Neutrophil (primary cell): ENCODE measurements around the gene PAAF1.
A peak's percentile ranks its signal among the peaks of the same experiment; 100 is the strongest.

ENCODE experiments used
- H3K27ac ChIP-seq: fragments of 200-600 bp; sonication (generic); 2 replicates; pipeline ENCODE4 v1.5.1; 2016; ENCODE audit warnings: mild to moderate bottlenecking, moderate library complexity
- H3K27me3 ChIP-seq: fragments of 200-600 bp; sonication (generic); 2 replicates; pipeline ENCODE4 v1.6.0; 2016; ENCODE audit warnings: mild to moderate bottlenecking
- H3K36me3 ChIP-seq: fragments of 200-600 bp; sonication (generic); 2 replicates; pipeline ENCODE4 v1.5.1; 2017
- H3K4me1 ChIP-seq, 2 experiments: fragments of 200-600 bp in 1 of 2; sonication (generic) in 1 of 2; 1 replicate in 1 of 2; 2 replicates in 1 of 2; pipeline versions ENCODE4 v1.5.1 to v1.6.1; 2013 to 2016; ENCODE audit warnings: low read depth in 1 of 2, low read length in 1 of 2, mild to moderate bottlenecking in 1 of 2, moderate library complexity in 1 of 2; ENCODE audit not compliant: control insufficient read depth in 1 of 2, insufficient read depth in 1 of 2
- H3K4me3 ChIP-seq, 2 experiments: fragments of 200-600 bp in 1 of 2; sonication (generic) in 1 of 2; 1 replicate in 1 of 2; 2 replicates in 1 of 2; pipeline ENCODE4 v1.5.1; 2013 to 2016; ENCODE audit warnings: low read depth in 1 of 2, low read length in 1 of 2, mild to moderate bottlenecking in 1 of 2, moderate library complexity in 1 of 2
- H3K9me3 ChIP-seq: fragments of 200-600 bp; sonication (generic); 2 replicates; pipeline ENCODE4 v1.5.1; 2016
- TF ChIP-seq, protein P1 (sequence below): fragments of 200-600 bp; sonication (generic); IDR thresholded peaks from 2 replicates; pipeline ENCODE4 v1.5.1; 2016; ENCODE audit warnings: antibody characterized with exemption

Gene PAAF1

DNA sequence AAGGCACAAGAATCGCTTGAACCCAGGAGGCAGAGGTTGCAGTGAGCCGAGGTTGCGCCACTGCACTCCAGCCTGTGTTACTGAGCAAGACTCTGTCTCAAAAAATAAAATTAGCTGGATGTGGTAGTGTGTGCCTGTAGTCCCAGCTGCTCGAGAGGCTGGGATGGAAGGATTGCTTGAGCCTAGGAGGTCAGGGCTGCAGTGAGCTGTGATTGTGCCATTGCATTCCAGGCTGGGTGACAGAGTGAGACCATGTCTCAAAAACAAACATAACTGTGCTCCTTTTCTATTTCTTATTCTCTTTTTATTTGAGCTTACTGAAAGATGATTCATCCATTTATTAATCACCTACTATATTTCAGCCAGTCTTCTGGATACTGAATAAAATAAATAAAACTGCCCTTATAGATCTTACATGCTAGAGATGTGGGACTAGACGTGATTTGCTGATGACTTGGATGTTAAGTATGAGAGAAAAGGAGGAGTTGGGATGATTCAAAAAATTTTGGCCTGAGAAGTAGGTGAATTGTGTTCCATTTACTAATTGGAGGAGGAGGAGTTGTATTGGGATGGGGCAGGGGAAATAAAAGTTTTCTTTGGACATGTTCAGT, 18.0 kb downstream of the PAAF1 start:
- Histone ChIP-seq H3K4me3 (no peak overlapping the region), H3K27me3 (no peaks in the 10 kb centered on the region), H3K4me1 (no peaks in the 10 kb centered on the region), H3K27ac (no peak overlapping the region), H3K9me3 (no peaks in the 10 kb centered on the region), H3K36me3 (peaks cover 29% of the 10 kb centered on the region)
- TF ChIP-seq, protein P1, sequence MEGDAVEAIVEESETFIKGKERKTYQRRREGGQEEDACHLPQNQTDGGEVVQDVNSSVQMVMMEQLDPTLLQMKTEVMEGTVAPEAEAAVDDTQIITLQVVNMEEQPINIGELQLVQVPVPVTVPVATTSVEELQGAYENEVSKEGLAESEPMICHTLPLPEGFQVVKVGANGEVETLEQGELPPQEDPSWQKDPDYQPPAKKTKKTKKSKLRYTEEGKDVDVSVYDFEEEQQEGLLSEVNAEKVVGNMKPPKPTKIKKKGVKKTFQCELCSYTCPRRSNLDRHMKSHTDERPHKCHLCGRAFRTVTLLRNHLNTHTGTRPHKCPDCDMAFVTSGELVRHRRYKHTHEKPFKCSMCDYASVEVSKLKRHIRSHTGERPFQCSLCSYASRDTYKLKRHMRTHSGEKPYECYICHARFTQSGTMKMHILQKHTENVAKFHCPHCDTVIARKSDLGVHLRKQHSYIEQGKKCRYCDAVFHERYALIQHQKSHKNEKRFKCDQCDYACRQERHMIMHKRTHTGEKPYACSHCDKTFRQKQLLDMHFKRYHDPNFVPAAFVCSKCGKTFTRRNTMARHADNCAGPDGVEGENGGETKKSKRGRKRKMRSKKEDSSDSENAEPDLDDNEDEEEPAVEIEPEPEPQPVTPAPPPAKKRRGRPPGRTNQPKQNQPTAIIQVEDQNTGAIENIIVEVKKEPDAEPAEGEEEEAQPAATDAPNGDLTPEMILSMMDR = no peak

DNA sequence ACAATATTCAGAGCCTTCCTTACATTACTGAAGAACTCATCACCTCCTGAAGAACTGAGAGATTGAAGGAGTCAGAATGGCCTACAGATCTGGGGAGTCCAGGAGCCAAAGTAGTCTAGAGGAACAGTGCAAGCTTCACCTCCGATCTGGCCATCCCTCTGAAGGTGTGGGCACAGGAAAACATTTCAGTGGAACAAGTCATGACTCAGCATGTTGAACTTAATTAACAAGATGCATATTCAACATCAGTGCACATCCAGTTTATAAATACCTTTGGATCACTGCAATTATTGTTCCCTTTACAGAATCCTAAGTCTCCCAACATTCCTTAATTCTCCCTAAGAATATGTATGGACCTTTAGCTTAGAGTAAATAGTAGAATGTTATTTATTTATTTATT, 25.5 kb downstream of the PAAF1 start:
- H3K4me1 ChIP-seq = peaks cover 4 to 5% of the 10 kb centered on the region in 2 experiments
- no peaks in the 10 kb centered on the region for H3K27me3 ChIP-seq
- H3K27ac ChIP-seq = no peak overlapping the region
- no peaks in the 10 kb centered on the region for H3K9me3 ChIP-seq
- peaks cover 14% of the 10 kb centered on the region for H3K36me3 ChIP-seq
- TF ChIP-seq, protein P1 = no peak
- H3K4me3 ChIP-seq = no peak overlapping the region

DNA sequence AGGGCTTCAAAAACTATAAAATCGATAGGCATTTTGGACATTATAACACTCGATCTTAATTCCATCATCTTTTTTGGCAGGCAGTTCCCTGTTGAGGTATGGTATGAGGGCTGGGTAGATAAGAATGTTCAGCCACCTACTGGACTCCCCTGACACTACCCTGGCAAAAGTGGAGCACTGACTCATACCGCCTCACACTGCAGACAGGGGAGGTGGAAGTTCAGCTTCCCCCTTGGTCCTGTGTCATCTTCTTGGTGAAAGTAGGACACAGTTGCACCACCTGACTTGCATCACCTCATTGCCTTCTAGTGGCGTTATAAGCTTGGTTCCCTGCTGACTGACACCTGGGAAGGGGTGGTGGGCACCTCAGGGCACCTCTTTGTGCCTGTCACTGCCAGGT, 30.4 kb downstream of the PAAF1 start:
- H3K27ac ChIP-seq = peak overlapping the region; percentile 75
- H3K4me3 ChIP-seq = no peak overlapping the region
- peaks cover 12% of the 10 kb centered on the region for H3K36me3 ChIP-seq
- no peaks in the 10 kb centered on the region for H3K27me3 ChIP-seq
- peaks cover 9 to 12% of the 10 kb centered on the region in 2 experiments for H3K4me1 ChIP-seq
- no peaks in the 10 kb centered on the region for H3K9me3 ChIP-seq
- TF ChIP-seq, protein P1 = peak; percentile 41

DNA sequence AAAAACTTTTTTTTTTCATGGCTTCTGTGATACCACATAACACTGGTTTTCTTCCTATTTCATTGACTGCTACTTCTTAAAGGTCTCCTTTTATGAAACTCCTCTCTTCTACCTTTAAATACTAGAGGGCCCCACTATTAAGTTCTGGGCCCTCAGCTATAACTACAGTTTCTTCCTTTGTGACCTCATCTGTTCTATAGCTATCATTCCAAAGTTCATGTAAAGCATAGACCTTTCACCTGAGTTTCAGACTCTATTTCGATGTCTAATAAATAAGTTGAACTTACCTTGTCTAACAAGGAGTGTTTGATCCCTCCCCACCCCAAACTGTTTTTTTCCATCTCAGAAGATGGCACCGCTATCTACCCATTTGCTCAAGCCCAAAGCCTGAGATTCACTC, 35.2 kb downstream of the PAAF1 start:
- H3K27me3 ChIP-seq = no peaks in the 10 kb centered on the region
- no peak overlapping the region for H3K27ac ChIP-seq
- TF ChIP-seq, protein P1 = no peak
- H3K9me3 ChIP-seq = no peaks in the 10 kb centered on the region
- H3K4me3 ChIP-seq = no peak overlapping the region
- H3K4me1 ChIP-seq = peaks cover 17 to 22% of the 10 kb centered on the region in 2 experiments
- H3K36me3 ChIP-seq = peaks cover 28% of the 10 kb centered on the region

DNA sequence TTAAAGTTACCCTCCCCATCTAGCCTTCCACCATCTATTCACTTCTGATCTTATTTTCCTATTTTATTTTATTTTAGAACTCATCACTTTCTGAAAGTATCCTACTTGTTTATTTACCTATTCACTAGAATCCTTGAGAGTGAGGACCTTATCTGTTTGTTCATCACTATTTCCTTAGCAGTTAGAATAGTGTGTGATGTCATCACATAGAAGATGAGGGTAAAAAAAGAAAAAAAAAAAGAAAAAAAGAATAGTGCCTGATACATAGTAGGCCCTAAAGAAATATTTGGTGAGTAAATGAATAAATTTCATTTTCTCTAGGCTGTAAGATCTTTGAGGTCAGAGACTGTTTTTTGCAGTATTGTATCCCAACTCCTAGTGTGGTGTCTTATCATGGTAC, 36.7 kb downstream of the PAAF1 start:
- no peak overlapping the region for H3K4me3 ChIP-seq
- H3K36me3 ChIP-seq = peaks cover 28% of the 10 kb centered on the region
- no peaks in the 10 kb centered on the region for H3K9me3 ChIP-seq
- H3K27me3 ChIP-seq = no peaks in the 10 kb centered on the region
- H3K27ac ChIP-seq = no peak overlapping the region
- H3K4me1 ChIP-seq = peaks cover 19 to 22% of the 10 kb centered on the region in 2 experiments
- TF ChIP-seq, protein P1 = no peak
